Cardiac muscle cell (in vitro differentiated cells and primary cell): ENCODE measurements around the gene TMEM121B. TPM values are rescaled to one million over a fixed set of nuclear protein-coding genes. Genes with fewer than 3 reads are reported as not detected.

Experiments used
- DNase-seq, 2 donors: peaks; one replicate each; pipeline versions ENCODE4 v3.0.0 to v3.0.0-alpha.2; 2010 to 2017; ENCODE audit warnings: low read depth in 1 of 2, low spot score in 1 of 2
- H3K27ac ChIP-seq: fragments of 200-600 bp; sonication (generic); 2 replicates; pipeline ENCODE4 v1.5.1; 2016
- H3K27me3 ChIP-seq: fragments of 200-600 bp; sonication (generic); 2 replicates; pipeline ENCODE4 v1.6.0; 2016; ENCODE audit warnings: control low read depth
- H3K36me3 ChIP-seq: fragments of 200-600 bp; sonication (generic); 2 replicates; pipeline ENCODE4 v1.5.1; 2016; ENCODE audit warnings: control low read depth
- H3K4me1 ChIP-seq: fragments of 200-600 bp; sonication (generic); 2 replicates; pipeline ENCODE4 v1.8.1; 2017; ENCODE audit warnings: low read depth, mild to moderate bottlenecking, mixed run types
- H3K4me3 ChIP-seq: fragments of 200-600 bp; sonication (generic); 2 replicates; pipeline ENCODE4 v1.5.1; 2016; ENCODE audit warnings: mild to moderate bottlenecking
- H3K9me3 ChIP-seq: fragments of 200-600 bp; sonication (generic); 2 replicates; pipeline ENCODE4 v1.5.1; 2017; ENCODE audit warnings: low read depth, mild to moderate bottlenecking, control low read depth
- CTCF ChIP-seq: IDR thresholded peaks from 2 replicates; pipeline ENCODE4 v1.5.1; 2012; ENCODE audit warnings: low read depth, mild to moderate bottlenecking, low read length
- polyA plus RNA-seq: library from polyadenylated mRNA; unstranded; fragments of >200 nt; fragmentation: Nextera tagmentation; extraction: Ambion mirVana; gene quantifications from 2 replicates; pipeline ENCODE4 v1.2.1, GENCODE V29; 2016
- total RNA-seq: library from RNA; depleted of rRNA; stranded (reverse); fragments of >200 nt; gene quantifications from 2 replicates; pipeline ENCODE4 v1.2.3, GENCODE V29; 2016

The TMEM121B gene
- total and polyA plus RNA-seq, 2 experiments from 2014 or later, result 4.5 to 10.2 TPM

- no peak for TF ChIP-seq CTCF
- Histone ChIP-seq H3K36me3 (no peaks in the 10 kb centered on the region), H3K27me3 (no peaks in the 10 kb centered on the region), H3K4me3 (peak overlapping the region; percentile 53), H3K4me1 (peaks cover 5% of the 10 kb centered on the region), H3K9me3 (no peaks in the 10 kb centered on the region), H3K27ac (no peak overlapping the region)
- DNase-seq, result peak in 1 of 2 donors; percentile 55
Observed at GRCh38 chr22:17159504-17159951, 38.4 kb upstream of the TMEM121B start.

GRCh38 chr22:17158568-17159503 is 37.7 kb upstream of the TMEM121B start, which contains the start of gene HDHD5:
Gene HDHD5, minus strand, starts transcription at chr22:17159277. Its CDS starts 26 bp downstream, at chr22:17159251.
- no peaks in the 10 kb centered on the region for H3K36me3 ChIP-seq
- H3K27ac ChIP-seq, result peak within 1 kb of the TSS; percentile 80
- H3K27me3 ChIP-seq, result no peaks in the 10 kb centered on the region
- H3K4me1 ChIP-seq, result peaks cover 5% of the 10 kb centered on the region
- no peaks in the 10 kb centered on the region for H3K9me3 ChIP-seq
- TF ChIP-seq CTCF, result no peak
- H3K4me3 ChIP-seq, result peak within 1 kb of the TSS; percentile 53
- DNase-seq, result peak; percentile 93

DNA sequence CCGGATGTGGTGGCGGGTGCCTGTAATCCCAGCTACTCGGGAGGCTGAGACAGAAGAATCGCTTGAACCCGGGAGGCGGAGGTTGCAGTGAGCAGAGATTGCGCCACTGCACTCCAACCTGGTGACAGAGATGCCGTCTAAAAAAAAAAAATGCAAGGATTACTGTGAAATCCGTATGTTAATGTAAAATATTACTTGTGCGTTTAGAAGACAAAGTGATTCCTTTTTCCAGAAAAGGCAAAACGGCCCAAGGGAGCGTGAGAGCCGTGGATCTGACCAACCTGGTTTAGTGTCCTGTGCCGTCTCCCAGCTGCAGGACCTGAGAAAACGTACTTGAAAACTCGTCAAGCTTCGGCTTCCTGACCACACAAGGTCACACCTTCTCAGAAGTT is 37.0 kb upstream of the TMEM121B start:
- peaks cover 5% of the 10 kb centered on the region for H3K4me1 ChIP-seq
- TF ChIP-seq CTCF, result no peak
- no peaks in the 10 kb centered on the region for H3K27me3 ChIP-seq
- H3K4me3 ChIP-seq, result peak overlapping the region; percentile 53
- peak overlapping the region; percentile 80 for H3K27ac ChIP-seq
- H3K36me3 ChIP-seq, result no peaks in the 10 kb centered on the region
- no peak for DNase-seq
- no peaks in the 10 kb centered on the region for H3K9me3 ChIP-seq

- Histone ChIP-seq H3K4me3 (peak overlapping the region; percentile 53), H3K36me3 (no peaks in the 10 kb centered on the region), H3K4me1 (peaks cover 5% of the 10 kb centered on the region), H3K27ac (no peak overlapping the region), H3K9me3 (no peaks in the 10 kb centered on the region), H3K27me3 (no peaks in the 10 kb centered on the region)
- no peak for TF ChIP-seq CTCF
- DNase-seq, result no peak
Observed at GRCh38 chr22:17157714-17158113, 36.6 kb upstream of the TMEM121B start.

- peaks cover 5% of the 10 kb centered on the region for H3K4me1 ChIP-seq
- H3K9me3 ChIP-seq, result no peaks in the 10 kb centered on the region
- no peak for TF ChIP-seq CTCF
- no peak overlapping the region for H3K27ac ChIP-seq
- H3K27me3 ChIP-seq, result no peaks in the 10 kb centered on the region
- H3K4me3 ChIP-seq, result no peak overlapping the region
- no peaks in the 10 kb centered on the region for H3K36me3 ChIP-seq
- DNase-seq, result no peak
Observed at GRCh38 chr22:17155941-17156340, 34.8 kb upstream of the TMEM121B start.
